HCT116 (cell line): ENCODE results near the gene RXFP2.

ENCODE experiments used
- CTCF ChIP-seq, 3 experiments: fragments of 200-600 bp in 1 of 3; sonication (generic) in 1 of 3; IDR thresholded peaks in 2 of 3; conservative IDR thresholded peaks in 1 of 3; 2 replicates each; pipeline ENCODE4 v1.5.1; 2012 to 2017; ENCODE audit warnings: low read depth in 2 of 3, low read length in 2 of 3, antibody characterized with exemption in 1 of 3, borderline replicate concordance in 1 of 3, control low read depth in 1 of 3, mild to moderate bottlenecking in 1 of 3, mixed read lengths in 1 of 3, mixed run types in 1 of 3, moderate library complexity in 1 of 3; ENCODE audit not compliant: insufficient read depth in 1 of 3
- EGR1 ChIP-seq: IDR thresholded peaks from 2 replicates; pipeline ENCODE4 v1.6.1; 2012; ENCODE audit warnings: low read depth
- POLR2A ChIP-seq: IDR thresholded peaks from 2 replicates; pipeline ENCODE4 v1.7.0; 2011; ENCODE audit warnings: borderline replicate concordance; ENCODE audit not compliant: insufficient read depth, insufficient read length; ENCODE audit errors: extremely low read depth
- RAD21 ChIP-seq: IDR thresholded peaks from 2 replicates; pipeline ENCODE4 v1.6.1; 2012; ENCODE audit warnings: low read depth, mild to moderate bottlenecking
- SIN3A ChIP-seq: IDR thresholded peaks from 2 replicates; pipeline ENCODE4 v1.6.1; 2012; ENCODE audit warnings: low read depth
- SP1 ChIP-seq: IDR thresholded peaks from 2 replicates; pipeline ENCODE4 v1.6.1; 2012; ENCODE audit warnings: low read depth
- ZBTB33 ChIP-seq: IDR thresholded peaks from 2 replicates; pipeline ENCODE4 v1.6.1; 2011; ENCODE audit warnings: mild to moderate bottlenecking, low read length, moderate library complexity; ENCODE audit not compliant: insufficient replicate concordance; ENCODE audit errors: extremely low read depth
- ZNF274 ChIP-seq: fragments of 200-500 bp; sonication (Bioruptor generic); IDR thresholded peaks from 2 replicates; pipeline ENCODE4 v1.6.1; 2014; ENCODE audit warnings: mild to moderate bottlenecking, low read depth, low read length, inconsistent platforms

- TF ChIP-seq EGR1 (no peak), POLR2A (no peak), CTCF (IDR thresholded peaks at IDR 0.05 in 2 of 3, conservative IDR thresholded peaks at IDR 0.05 in 1 of 3; ENCODE audit: borderline replicate concordance in 1 of 3, insufficient read depth in 1 of 3, low read depth in 2 of 3, low read length in 2 of 3) (no peak), SP1 (no peak), SIN3A (no peak), RAD21 (no peak), ZBTB33 (no peak), ZNF274 (no peak)
These were observed 30.2 kb downstream of the RXFP2 start for GRCh38 chr13:31769575-31769974.
